Posterior vena cava (tissue), 2 donors: ENCODE data around the gene WWOX. TPM values are rescaled to one million over a fixed set of nuclear protein-coding genes. Genes with fewer than 3 reads are reported as not detected.
"Not testable (repeated sequence)": the region's sequence is repeated elsewhere in the genome, so short reads cannot be mapped to it uniquely, and the experiment has no call there.

Source experiments
- DNase-seq: peaks from one replicate; pipeline ENCODE4 v3.0.0-alpha.2; 2020; ENCODE audit warnings: low spot score
- intact Hi-C, 2 donors: fragments of 100-400 bp; cut with DNase I; formaldehyde crosslinking; loops; one replicate each; pipeline versions ENCODE4 v1.14.1 to v1.14.2; 2022 to 2023
- total RNA-seq, 2 donors: library from RNA; stranded (reverse); fragmentation: NEBNext Ultra II Directional; extraction: Animal tissue kit (Norgen Biotek cat#: 25700); gene quantifications; one replicate each; pipeline ENCODE4 v1.2.1, GENCODE V29; 2021
- donor health status: DM: yes; HTN: yes; CAD: no.
- donor health status: DM: yes; HTN: yes; CAD: no.

The WWOX gene
- total RNA-seq, 2 donors from 2014 or later: 12.5 to 16.9 TPM

DNA sequence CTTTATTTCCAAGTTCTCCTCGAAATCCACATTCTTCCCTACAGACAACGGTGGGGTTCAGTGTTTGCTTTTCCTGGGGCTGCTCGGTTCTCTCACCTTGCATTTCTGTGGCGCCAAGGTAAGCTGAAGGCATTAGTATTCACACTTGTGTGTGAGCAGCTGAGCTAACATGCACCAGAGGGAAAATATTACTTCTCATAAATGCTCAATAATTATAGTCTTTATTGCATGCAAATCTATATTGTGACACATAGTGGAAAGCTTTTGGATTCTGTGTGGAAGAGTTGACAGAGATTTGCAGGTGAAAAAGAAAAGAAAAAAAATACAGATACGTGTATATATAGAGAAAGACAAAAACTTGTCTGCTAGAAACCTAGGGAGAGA, 1089.3 kb downstream of the WWOX start:
- no peak for DNase-seq
- intact Hi-C loops: no loop called here

DNA sequence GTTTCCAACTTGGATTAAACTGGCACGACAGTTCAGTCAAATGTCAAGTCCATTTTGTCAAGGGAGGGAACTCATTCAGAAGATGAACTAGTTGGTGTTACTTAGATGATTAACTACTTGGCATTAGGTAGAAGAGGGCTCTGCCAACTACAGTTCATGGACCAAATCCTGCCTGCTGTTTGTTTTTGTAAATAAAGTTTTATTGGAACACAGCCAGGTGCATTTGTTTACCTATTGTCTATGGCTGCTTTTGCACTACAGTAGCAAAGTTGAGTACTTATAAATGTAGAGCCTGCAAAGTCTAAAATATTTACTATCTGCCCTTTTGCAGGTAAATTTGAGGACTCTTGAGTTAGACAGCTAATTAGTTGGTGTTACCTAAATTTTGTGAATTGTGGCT, 1091.1 kb downstream of the WWOX start:
- intact Hi-C loops: loop anchor here in 1 of 2 donors (2.0 kb wide), 1 partner anchor 320 kb away; no protein-coding TSS in a partner anchor
- no peak for DNase-seq

- DNase-seq: no peak
- intact Hi-C loops: loop anchor here in 1 of 2 donors (2.0 kb wide), 1 partner anchor 319 kb away; no protein-coding TSS in a partner anchor
These were observed 1092.5 kb downstream of the WWOX start for GRCh38 chr16:79191933-79192332.

GRCh38 chr16:79192904-79193303, 1093.5 kb downstream of the WWOX start:
- no peak for DNase-seq
- intact Hi-C loops: loop anchor here in 1 of 2 donors (1.0 kb wide), 1 partner anchor 12 kb away; no protein-coding TSS in a partner anchor

- no peak for DNase-seq
- intact Hi-C loops: no loop called here
These were observed 1094.8 kb downstream of the WWOX start for GRCh38 chr16:79194291-79194690.

DNA sequence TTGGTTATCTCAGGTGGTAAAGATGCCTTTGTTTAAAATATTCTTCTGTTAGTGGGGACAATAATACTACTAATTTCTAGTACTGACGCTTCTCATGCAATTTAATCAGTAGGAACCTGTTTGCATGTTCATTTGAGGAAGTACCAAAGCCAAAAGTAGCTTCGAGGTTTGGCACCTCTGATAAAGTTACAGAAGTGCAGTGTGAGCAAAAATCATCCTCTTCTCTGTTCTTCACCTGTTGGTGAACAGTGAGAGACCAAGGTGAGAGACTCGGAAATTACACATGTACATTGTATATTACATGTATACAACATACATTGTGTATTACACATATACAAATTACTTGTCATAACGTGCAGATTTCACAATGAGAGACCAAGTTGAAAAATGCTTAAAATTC, 1096.5 kb downstream of the WWOX start:
- intact Hi-C loops: no loop called here
- no peak for DNase-seq

DNA sequence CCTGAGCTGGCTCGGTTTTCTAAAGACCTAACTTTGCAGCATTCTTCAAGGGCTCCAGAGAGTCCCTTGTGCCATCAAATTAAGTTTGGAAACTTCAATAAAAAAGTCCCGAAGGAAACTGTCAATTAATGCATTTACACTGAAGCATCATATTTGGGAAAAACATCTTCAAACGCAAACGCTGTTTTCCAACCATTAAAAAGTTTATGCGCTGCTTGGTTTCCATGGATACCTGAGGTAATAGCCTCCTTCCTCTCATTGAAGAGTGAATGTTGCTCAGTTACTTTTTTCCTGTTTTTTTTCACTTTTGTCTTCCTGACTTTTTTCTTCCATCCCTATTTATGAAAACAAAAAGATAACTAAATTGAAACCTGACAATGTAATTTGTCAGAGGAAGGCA, 1102.0 kb downstream of the WWOX start:
- intact Hi-C loops: no loop called here
- DNase-seq: no peak

DNA sequence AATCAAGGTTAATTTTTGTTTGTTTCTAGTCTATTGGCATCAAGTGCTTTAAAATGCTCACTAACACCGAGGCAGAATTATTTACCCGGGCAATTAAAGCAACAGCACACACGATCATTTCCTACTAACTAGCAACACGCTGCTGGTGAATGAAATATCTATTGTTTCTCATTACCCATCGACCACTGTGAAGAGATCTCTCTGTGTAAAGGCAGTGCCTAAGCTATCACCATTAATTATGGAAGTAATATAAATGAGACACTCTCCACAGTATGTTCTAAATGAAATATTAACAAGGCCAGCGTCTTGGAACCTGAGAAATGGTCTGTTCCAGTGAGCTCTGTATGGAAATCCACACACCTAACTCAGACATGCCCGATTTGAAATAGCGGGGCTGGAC, 1103.5 kb downstream of the WWOX start:
- DNase-seq: no peak
- intact Hi-C loops: no loop called here

DNA sequence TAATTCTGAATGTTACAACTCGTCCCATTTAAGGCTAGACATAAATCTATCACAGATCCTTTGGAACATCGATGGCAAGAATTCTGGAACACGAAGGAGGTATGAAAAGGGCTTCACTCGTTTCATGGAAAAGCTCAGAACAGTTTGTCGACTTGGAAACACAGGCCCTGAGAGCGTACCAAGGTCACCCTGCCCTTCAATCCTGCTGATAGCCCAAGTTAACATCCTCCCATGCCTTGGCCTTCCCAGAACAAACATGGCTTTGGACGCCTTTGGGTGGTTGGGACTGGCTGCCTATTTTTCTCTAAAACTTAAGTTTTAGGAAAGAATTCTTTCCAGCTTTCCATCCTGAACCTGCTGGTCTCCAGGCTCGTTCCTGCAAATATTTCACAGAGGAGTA, 1105.0 kb downstream of the WWOX start:
- intact Hi-C loops: no loop called here
- DNase-seq: no peak

DNA sequence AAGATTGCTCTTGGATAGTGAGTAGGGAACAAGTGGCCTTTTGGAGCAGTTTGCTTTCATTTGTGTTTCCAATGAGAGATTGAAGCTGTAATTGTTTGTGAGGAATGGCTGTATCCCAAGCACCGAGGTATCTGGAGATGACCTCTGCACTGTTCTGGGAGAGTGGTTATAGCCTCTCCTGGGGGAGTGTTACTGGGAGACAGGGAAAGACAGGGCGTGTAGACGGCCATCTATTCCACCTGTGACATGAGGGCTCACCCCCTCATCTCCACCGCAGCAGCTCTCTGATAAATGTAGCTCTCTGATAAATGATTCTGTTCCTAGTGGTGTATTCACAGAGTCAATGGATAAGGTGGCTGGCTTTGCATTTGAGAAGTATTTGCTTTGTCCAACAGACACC, 1107.4 kb downstream of the WWOX start:
- intact Hi-C loops: no loop called here
- no peak for DNase-seq

DNA sequence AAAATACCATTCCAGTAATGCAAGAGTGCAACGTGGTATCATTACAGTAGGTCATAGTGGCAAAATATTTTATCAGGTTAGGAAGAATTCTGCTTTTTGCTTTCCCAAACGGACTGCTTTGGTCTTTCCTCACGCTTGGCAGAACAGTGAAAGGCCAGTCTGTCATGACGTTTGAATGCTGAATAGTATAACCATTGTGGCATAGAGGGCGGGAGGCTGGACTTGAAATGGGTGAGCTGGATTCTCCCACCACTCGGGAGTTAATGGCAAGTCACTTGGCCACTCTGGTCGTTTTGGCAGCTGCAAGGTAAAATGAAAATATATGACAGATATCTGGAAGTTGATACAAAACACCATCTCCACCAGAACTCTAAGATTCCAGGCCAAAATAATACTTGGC, 1109.9 kb downstream of the WWOX start:
- no peak for DNase-seq
- intact Hi-C loops: no loop called here

- DNase-seq: no peak
- intact Hi-C loops: no loop called here
These were observed 1111.2 kb downstream of the WWOX start for GRCh38 chr16:79210607-79211006.

DNA sequence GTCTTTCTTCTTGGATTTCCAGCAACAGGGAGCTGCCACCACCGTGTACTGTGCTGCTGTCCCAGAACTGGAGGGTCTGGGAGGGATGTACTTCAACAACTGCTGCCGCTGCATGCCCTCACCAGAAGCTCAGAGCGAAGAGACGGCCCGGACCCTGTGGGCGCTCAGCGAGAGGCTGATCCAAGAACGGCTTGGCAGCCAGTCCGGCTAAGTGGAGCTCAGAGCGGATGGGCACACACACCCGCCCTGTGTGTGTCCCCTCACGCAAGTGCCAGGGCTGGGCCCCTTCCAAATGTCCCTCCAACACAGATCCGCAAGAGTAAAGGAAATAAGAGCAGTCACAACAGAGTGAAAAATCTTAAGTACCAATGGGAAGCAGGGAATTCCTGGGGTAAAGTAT, 1112.1 kb downstream of the WWOX start:
- no peak for DNase-seq
- intact Hi-C loops: no loop called here

DNA sequence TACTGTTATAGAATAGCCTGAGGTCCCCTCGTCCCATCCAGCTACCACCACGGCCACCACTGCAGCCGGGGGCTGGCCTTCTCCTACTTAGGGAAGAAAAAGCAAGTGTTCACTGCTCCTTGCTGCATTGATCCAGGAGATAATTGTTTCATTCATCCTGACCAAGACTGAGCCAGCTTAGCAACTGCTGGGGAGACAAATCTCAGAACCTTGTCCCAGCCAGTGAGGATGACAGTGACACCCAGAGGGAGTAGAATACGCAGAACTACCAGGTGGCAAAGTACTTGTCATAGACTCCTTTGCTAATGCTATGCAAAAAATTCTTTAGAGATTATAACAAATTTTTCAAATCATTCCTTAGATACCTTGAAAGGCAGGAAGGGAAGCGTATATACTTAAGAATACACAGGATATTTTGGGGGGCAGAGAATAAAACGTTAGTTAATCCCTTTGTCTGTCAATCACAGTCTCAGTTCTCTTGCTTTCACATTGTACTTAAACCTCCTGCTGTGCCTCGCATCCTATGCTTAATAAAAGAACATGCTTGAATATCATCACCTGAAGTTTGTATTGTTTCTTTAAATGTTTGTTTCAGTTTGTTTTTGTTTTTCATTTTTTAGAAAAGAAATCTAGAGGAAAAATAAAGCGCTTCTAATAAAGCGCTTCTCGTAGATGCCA, 1112.8 kb downstream of the WWOX start:
- DNase-seq: no peak
- intact Hi-C loops: no loop called here

DNA sequence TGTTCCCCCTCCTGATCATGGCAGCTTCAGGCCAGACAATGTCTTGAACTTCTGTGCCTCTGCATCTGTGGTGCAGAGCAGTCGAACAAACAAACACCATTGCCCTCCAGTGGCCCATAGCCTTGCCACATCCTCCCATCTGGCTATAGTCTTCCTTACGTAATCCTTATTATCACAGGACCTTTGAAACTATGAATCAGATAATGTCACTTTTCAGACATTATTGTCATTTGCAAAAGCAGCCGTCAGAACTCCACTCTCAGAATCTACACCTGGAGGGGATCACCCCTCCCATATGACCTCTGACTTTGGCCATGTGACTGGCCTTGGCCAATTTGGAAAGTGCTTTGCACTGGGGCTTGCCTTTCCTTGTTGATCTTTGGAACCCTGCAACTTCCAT, 1113.8 kb downstream of the WWOX start:
- intact Hi-C loops: no loop called here
- DNase-seq: no peak

DNA sequence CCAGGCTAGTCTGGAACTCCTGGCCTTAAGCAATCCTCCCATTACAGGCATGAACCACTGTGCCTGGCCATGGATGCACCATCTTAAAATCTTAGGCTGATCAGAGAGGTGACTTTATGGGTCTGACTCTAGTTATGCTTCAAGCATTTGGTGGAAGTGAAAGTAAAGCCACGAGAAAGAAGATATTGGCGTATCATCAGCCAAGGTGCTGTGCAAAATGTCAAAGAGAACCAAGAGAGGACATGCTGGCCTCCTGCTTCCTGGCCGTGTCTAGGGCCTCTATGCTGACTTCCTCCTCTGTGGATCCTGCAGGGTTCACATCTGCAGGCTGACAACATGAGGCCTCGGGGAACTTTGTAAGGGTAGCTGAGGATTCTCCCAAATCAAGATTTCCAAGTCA, 1115.8 kb downstream of the WWOX start:
- DNase-seq: no peak

DNA sequence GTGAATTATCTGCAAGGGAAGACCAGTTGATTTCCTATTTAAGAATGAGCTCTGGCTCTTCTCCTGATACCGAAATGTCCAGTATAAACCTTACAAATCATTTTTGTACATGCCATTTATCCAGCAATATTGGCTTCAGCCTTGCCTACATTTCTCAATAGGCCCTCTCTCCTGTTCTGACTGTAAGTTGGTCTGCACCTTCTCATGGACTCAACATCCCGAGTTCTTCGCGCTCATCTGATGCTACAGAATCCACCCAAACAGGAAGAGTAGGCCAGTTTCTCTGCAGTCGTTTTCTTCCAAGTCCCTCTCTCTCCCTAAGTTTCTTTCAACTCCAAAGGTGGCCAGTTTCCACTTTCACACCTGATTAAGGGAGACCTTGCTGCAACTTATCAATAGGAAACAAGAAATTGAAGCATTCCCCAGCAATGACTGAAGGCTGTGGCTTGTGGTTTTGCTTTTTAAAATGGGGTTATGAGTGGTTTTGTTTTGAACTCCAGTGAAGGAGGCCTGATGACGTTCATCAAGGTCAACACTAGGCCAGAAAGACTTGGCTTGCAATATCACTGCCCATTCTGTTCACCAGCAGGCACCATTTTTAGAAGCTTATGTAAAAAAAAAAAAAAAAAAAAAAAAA, 1118.0 kb downstream of the WWOX start:
- DNase-seq: no peak
- intact Hi-C loops: no loop called here

More for the DNA sequence above, 1115.8 kb downstream of the WWOX start:
- intact Hi-C loops: no loop called here

GRCh38 chr16:79218351-79218750, 1118.9 kb downstream of the WWOX start:
- intact Hi-C loops: no loop called here
- DNase-seq: no peak

GRCh38 chr16:79225994-79226393, 1126.5 kb downstream of the WWOX start:
- intact Hi-C loops, DNase-seq: not testable (repeated sequence)

GRCh38 chr16:79229361-79229760, 1129.9 kb downstream of the WWOX start:
- no peak for DNase-seq
- intact Hi-C loops: no loop called here

DNA sequence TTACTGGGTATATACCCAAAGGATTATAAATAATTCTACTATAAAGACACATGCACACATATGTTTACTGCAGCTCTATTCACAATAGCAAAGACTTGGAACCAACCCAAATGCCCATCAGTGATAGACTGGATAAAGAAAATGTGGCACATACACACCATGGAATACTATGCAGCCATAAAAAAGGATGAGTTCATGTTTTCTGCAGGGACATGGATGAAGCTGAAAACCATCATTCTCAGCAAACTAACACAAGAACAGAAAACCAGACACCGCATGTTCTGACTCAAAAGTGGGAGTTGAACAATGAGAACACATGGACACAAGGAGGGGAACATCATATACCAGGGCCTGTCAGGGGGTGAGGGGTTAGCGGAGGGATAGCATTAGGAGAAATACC, 1146.2 kb downstream of the WWOX start:
- intact Hi-C loops: not testable (repeated sequence)

More for the DNA sequence above, 1146.2 kb downstream of the WWOX start:
- not testable (repeated sequence) for DNase-seq
